IMR-90 (cell line): Measurements from ENCODE around the gene CTNNAL1. TPM values are rescaled to one million over a fixed set of nuclear protein-coding genes. Genes with fewer than 3 reads are reported as not detected.
A peak's percentile ranks its signal among the peaks of the same experiment; 100 is the strongest.

ENCODE experiments used
- ATAC-seq: fragments of 200-7000 bp; cut with Tn5 transposase; 2 replicates; pipeline ENCODE4 v1.9.1; 2020; ENCODE audit warnings: low read depth, mild to moderate bottlenecking, moderate library complexity
- BruUV-seq: library from RNA; stranded (reverse); fragments of 400-500 nt; replicated peaks from 2 replicates; lab custom pipeline; 2021; lab: Mats Ljungman, UMichigan
- CTCF ChIA-PET: fragments of 300-600 bp; formaldehyde crosslinking; extraction: SDS; loops from one replicate; lab custom pipeline; 2021; ENCODE audit warnings: antibody characterized with exemption; lab: Yijun Ruan, JAX
- POLR2A ChIA-PET: fragments of 300-600 bp; sonication (Branson Sonifier 250); formaldehyde crosslinking; loops from one replicate; lab custom pipeline; 2022; ENCODE audit warnings: antibody characterized with exemption; ENCODE audit not compliant: unreplicated experiment; lab: Charles Lee
- DNase-seq: peaks from one replicate; pipeline ENCODE4 v3.0.0; 2013
- H2AFZ ChIP-seq: replicated peaks from 2 replicates; pipeline ENCODE3; 2013; ENCODE audit warnings: low read length, mild to moderate bottlenecking; ENCODE audit not compliant: poor library complexity
- H2AK5ac ChIP-seq: 2 replicates; pipeline ENCODE4 v1.6.1; 2013; ENCODE audit warnings: low read depth, low read length, inconsistent platforms
- H2AK9ac ChIP-seq: replicated peaks from 2 replicates; pipeline ENCODE3; 2013; ENCODE audit warnings: mild to moderate bottlenecking, low read depth, low read length, moderate library complexity; ENCODE audit not compliant: poor library complexity
- H2BK120ac ChIP-seq: 2 replicates; pipeline ENCODE4 v1.6.1; 2013; ENCODE audit warnings: low read depth, low read length, inconsistent platforms
- H2BK15ac ChIP-seq: 3 replicates; pipeline ENCODE4 v1.6.1; 2013; ENCODE audit warnings: low read depth, low read length, inconsistent platforms
- H2BK20ac ChIP-seq: 2 replicates; pipeline ENCODE4 v1.6.1; 2013; ENCODE audit warnings: low read depth, mild to moderate bottlenecking, inconsistent platforms, low read length, moderate library complexity
- H2BK5ac ChIP-seq: 2 replicates; pipeline ENCODE4 v1.6.1; 2013; ENCODE audit warnings: mild to moderate bottlenecking, low read depth, low read length, inconsistent platforms; ENCODE audit not compliant: poor library complexity, severe bottlenecking
- H3K14ac ChIP-seq: replicated peaks from 2 replicates; pipeline ENCODE4 v1.6.1; 2013; ENCODE audit warnings: low read depth, low read length, inconsistent platforms
- H3K18ac ChIP-seq: 2 replicates; pipeline ENCODE4 v1.6.1; 2013; ENCODE audit warnings: low read depth, low read length, control low read depth
- H3K23ac ChIP-seq: 2 replicates; pipeline ENCODE4 v1.6.1; 2013; ENCODE audit warnings: low read depth, low read length, inconsistent platforms
- H3K27ac ChIP-seq: 2 replicates; pipeline ENCODE4 v1.5.1; 2013; ENCODE audit warnings: mild to moderate bottlenecking, control low read depth, low read length; ENCODE audit not compliant: insufficient read depth
- H3K27me3 ChIP-seq: 2 replicates; pipeline ENCODE4 v1.6.1; 2013; ENCODE audit warnings: low read length; ENCODE audit not compliant: control insufficient read depth, insufficient read depth
- H3K36me3 ChIP-seq: 2 replicates; pipeline ENCODE4 v1.6.1; 2013; ENCODE audit warnings: low read length, mixed read lengths; ENCODE audit not compliant: control insufficient read depth, insufficient read depth
- H3K4ac ChIP-seq: 2 replicates; pipeline ENCODE4 v1.6.1; 2013; ENCODE audit warnings: low read depth, low read length, inconsistent platforms
- H3K4me1 ChIP-seq: 2 replicates; pipeline ENCODE4 v1.6.1; 2013; ENCODE audit warnings: low read length, mixed read lengths; ENCODE audit not compliant: control insufficient read depth, insufficient read depth
- H3K4me2 ChIP-seq: 2 replicates; pipeline ENCODE4 v1.6.1; 2013; ENCODE audit warnings: low read depth, mild to moderate bottlenecking, control low read depth, low read length, moderate library complexity
- H3K4me3 ChIP-seq: 2 replicates; pipeline ENCODE4 v1.5.1; 2013; ENCODE audit warnings: low read depth, mild to moderate bottlenecking, control low read depth, low read length, moderate library complexity; ENCODE audit not compliant: insufficient read depth
- H3K56ac ChIP-seq: 2 replicates; pipeline ENCODE4 v1.6.1; 2013; ENCODE audit warnings: low read length, inconsistent platforms; ENCODE audit not compliant: insufficient read depth; ENCODE audit errors: extremely low read depth
- H3K79me1 ChIP-seq, 2 experiments: 2 replicates each; pipeline ENCODE4 v1.6.1; 2013; ENCODE audit warnings: low read length in 2 of 2, inconsistent platforms in 1 of 2, low read depth in 1 of 2
- H3K9ac ChIP-seq: 2 replicates; pipeline ENCODE4 v1.6.1; 2013; ENCODE audit warnings: low read depth, low read length, control low read depth
- H3K9me1 ChIP-seq: 2 replicates; pipeline ENCODE4 v1.6.1; 2013; ENCODE audit warnings: low read length, inconsistent platforms; ENCODE audit not compliant: insufficient read depth
- H3K9me3 ChIP-seq: 2 replicates; pipeline ENCODE4 v1.6.1; 2013; ENCODE audit warnings: low read length; ENCODE audit not compliant: control insufficient read depth, insufficient read depth
- H4K20me1 ChIP-seq: 2 replicates; pipeline ENCODE4 v1.6.1; 2013; ENCODE audit warnings: low read length, inconsistent platforms; ENCODE audit not compliant: insufficient read depth
- H4K5ac ChIP-seq: 2 replicates; pipeline ENCODE4 v1.6.1; 2013; ENCODE audit warnings: mild to moderate bottlenecking, low read depth, low read length, control low read depth
- H4K8ac ChIP-seq, 2 experiments: 2 replicates each; pipeline ENCODE4 v1.6.1; 2013; ENCODE audit warnings: low read depth in 2 of 2, low read length in 2 of 2, control low read depth in 1 of 2, inconsistent platforms in 1 of 2
- H4K91ac ChIP-seq: 2 replicates; pipeline ENCODE4 v1.6.1; 2013; ENCODE audit warnings: low read depth, low read length, inconsistent platforms; ENCODE audit not compliant: insufficient read depth
- CHD1 ChIP-seq: IDR thresholded peaks from 2 replicates; pipeline ENCODE4 v1.6.1; 2012; ENCODE audit warnings: low read depth, low read length, improper control_type of control experiment
- MAFK ChIP-seq: IDR thresholded peaks from 2 replicates; pipeline ENCODE4 v1.6.1; 2012; ENCODE audit warnings: low read depth, low read length, improper control_type of control experiment
- MAZ ChIP-seq: IDR thresholded peaks from 2 replicates; pipeline ENCODE4 v1.6.1; 2012; ENCODE audit warnings: low read depth, mild to moderate bottlenecking, low read length, improper control_type of control experiment, moderate library complexity, borderline replicate concordance
- MXI1 ChIP-seq: IDR thresholded peaks from 2 replicates; pipeline ENCODE4 v1.6.1; 2012; ENCODE audit warnings: low read depth, mild to moderate bottlenecking, low read length, moderate library complexity, borderline replicate concordance
- NFE2L2 ChIP-seq: fragments of 150-350 bp; IDR thresholded peaks from 2 replicates; pipeline ENCODE4 v1.6.1; 2016; ENCODE audit warnings: low read depth, mild to moderate bottlenecking, low read length
- POLR2A ChIP-seq: IDR thresholded peaks from 2 replicates; pipeline ENCODE4 v1.6.1; 2012; ENCODE audit warnings: mild to moderate bottlenecking, low read depth, low read length
- RAD21 ChIP-seq: IDR thresholded peaks from 2 replicates; pipeline ENCODE4 v1.6.1; 2012; ENCODE audit warnings: low read length, improper control_type of control experiment
- RCOR1 ChIP-seq: IDR thresholded peaks from 2 replicates; pipeline ENCODE4 v1.6.1; 2012; ENCODE audit warnings: mild to moderate bottlenecking, low read length, improper control_type of control experiment; ENCODE audit not compliant: insufficient replicate concordance
- RFX5 ChIP-seq: IDR thresholded peaks from 2 replicates; pipeline ENCODE4 v1.8.0; 2012; ENCODE audit warnings: low read depth, mild to moderate bottlenecking, low read length, moderate library complexity
- WGBS, 2 experiments: methylation state at CpG; one replicate each; pipeline versions ENCODE4 v1.1.5 to v1.1.7; 2013; ENCODE audit warnings: missing lambda C conversion rate in 2 of 2; ENCODE audit not compliant: insufficient read length in 1 of 2; ENCODE audit errors: extremely low coverage in 2 of 2; 5-methylcytosine and 5-hydroxymethylcytosine counted together
- dilution Hi-C: fragments of 300-500 bp; cut with HindIII; formaldehyde crosslinking; loops from one replicate; pipeline ENCODE4 v1.14.3; 2018; ENCODE audit warnings: low sequenced_read_pairs; ENCODE audit not compliant: unreplicated experiment
- in situ Hi-C: fragments of 300-500 bp; cut with MboI; formaldehyde crosslinking; loops from 3 replicates; pipeline ENCODE4 v1.14.3; 2019; ENCODE audit warnings: low sequenced_read_pairs, inconsistent platforms, mixed read lengths
- intact Hi-C: fragments of 100-400 bp; cut with micrococcal nuclease; formaldehyde crosslinking; loops from 2 replicates; pipeline ENCODE4 v1.10.0; 2022
- polyA plus RNA-seq, 3 experiments: library from polyadenylated mRNA; depleted of rRNA; stranded (reverse); fragments of >200 nt; gene quantifications; 2 replicates each; pipeline ENCODE4 v1.2.3, GENCODE V29; 2012; ENCODE audit warnings: low replicate concordance in 1 of 3
- total RNA-seq: library from RNA; depleted of rRNA; stranded (reverse); fragments of >200 nt; gene quantifications from 2 replicates; pipeline ENCODE4 v1.2.3, GENCODE V29; 2012
- TF ChIP-seq, protein P1 (sequence below): conservative IDR thresholded peaks from 2 replicates; pipeline ENCODE4 v1.5.1; 2012; ENCODE audit warnings: mild to moderate bottlenecking, low read depth, low read length, improper control_type of control experiment
- TF ChIP-seq, protein P2 (sequence below): fragments of 150-350 bp; IDR thresholded peaks from 2 replicates; pipeline ENCODE4 v1.6.1; 2017; ENCODE audit warnings: mild to moderate bottlenecking, antibody characterized with exemption, low read length, low read depth

CTNNAL1 gene
- total and polyA plus RNA-seq, 2 of the 4 experiments (the other 2 are of a cell fraction) = 72.3 to 131 TPM

- CTCF ChIA-PET = interaction anchor here (0.8 to 1.3 kb wide), 2 partner anchors 9 to 506 kb away, joined by 3 to 4 read pairs; no protein-coding TSS in a partner anchor
- H3K79me1 ChIP-seq = peaks cover 0 to 5% of the 10 kb centered on the region in 2 experiments; a peak in 2 of 4 replicates
- peaks cover 8% of the 10 kb centered on the region for H3K36me3 ChIP-seq
- in situ Hi-C loops (no loop called here), dilution Hi-C loops (no loop called here), intact Hi-C loops (no loop called here)
- peaks cover 9% of the 10 kb centered on the region for H3K9me1 ChIP-seq
- H3K23ac ChIP-seq = no peak overlapping the region
- H4K20me1 ChIP-seq = no peaks in the 10 kb centered on the region
- no peak overlapping the region for H4K8ac ChIP-seq
- H3K18ac ChIP-seq = no peak overlapping the region
- H4K5ac ChIP-seq = no peak overlapping the region
- no peak overlapping the region for H2BK15ac ChIP-seq
- no peak overlapping the region for H3K4ac ChIP-seq
- no peak overlapping the region for H4K91ac ChIP-seq
- H2BK20ac ChIP-seq = no peak overlapping the region
- H2AK5ac ChIP-seq = no peak overlapping the region
- no peak overlapping the region for H3K56ac ChIP-seq
- H2BK120ac ChIP-seq = no peak overlapping the region
- no peaks in the 10 kb centered on the region for H3K27me3 ChIP-seq
- no peak overlapping the region for H3K9ac ChIP-seq
- no peak overlapping the region for H2BK5ac ChIP-seq
- H3K14ac ChIP-seq = no peak overlapping the region
- H3K9me3 ChIP-seq = no peaks in the 10 kb centered on the region
- BruUV-seq = no TSS peak
- no peak overlapping the region for H3K4me2 ChIP-seq
- DNase-seq (peak; percentile 4), ATAC-seq (no peak)
- H3K4me3 ChIP-seq = no peak overlapping the region
- no peak overlapping the region for H2AK9ac ChIP-seq
- TF ChIP-seq, protein P1, sequence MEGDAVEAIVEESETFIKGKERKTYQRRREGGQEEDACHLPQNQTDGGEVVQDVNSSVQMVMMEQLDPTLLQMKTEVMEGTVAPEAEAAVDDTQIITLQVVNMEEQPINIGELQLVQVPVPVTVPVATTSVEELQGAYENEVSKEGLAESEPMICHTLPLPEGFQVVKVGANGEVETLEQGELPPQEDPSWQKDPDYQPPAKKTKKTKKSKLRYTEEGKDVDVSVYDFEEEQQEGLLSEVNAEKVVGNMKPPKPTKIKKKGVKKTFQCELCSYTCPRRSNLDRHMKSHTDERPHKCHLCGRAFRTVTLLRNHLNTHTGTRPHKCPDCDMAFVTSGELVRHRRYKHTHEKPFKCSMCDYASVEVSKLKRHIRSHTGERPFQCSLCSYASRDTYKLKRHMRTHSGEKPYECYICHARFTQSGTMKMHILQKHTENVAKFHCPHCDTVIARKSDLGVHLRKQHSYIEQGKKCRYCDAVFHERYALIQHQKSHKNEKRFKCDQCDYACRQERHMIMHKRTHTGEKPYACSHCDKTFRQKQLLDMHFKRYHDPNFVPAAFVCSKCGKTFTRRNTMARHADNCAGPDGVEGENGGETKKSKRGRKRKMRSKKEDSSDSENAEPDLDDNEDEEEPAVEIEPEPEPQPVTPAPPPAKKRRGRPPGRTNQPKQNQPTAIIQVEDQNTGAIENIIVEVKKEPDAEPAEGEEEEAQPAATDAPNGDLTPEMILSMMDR = no peak
- no peak for TF ChIP-seq RCOR1
- no peak for TF ChIP-seq NFE2L2
- no peak for TF ChIP-seq MAZ
- TF ChIP-seq CHD1 = no peak
- TF ChIP-seq POLR2A = no peak
- no peak for TF ChIP-seq RAD21
- no peak for TF ChIP-seq MXI1
- TF ChIP-seq RFX5 = no peak
- TF ChIP-seq, protein P2, sequence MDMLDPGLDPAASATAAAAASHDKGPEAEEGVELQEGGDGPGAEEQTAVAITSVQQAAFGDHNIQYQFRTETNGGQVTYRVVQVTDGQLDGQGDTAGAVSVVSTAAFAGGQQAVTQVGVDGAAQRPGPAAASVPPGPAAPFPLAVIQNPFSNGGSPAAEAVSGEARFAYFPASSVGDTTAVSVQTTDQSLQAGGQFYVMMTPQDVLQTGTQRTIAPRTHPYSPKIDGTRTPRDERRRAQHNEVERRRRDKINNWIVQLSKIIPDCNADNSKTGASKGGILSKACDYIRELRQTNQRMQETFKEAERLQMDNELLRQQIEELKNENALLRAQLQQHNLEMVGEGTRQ = no peak
- TF ChIP-seq MAFK = no peak
- H3K27ac ChIP-seq = no peak overlapping the region
- no peaks in the 10 kb centered on the region for H3K4me1 ChIP-seq
- POLR2A ChIA-PET = no interaction called here
- H2AFZ ChIP-seq = no peak overlapping the region
- WGBS, 2 experiments = 100% methylated on average over 2 of the region's 4 CpGs; no CpG with 5 or more reads in 1 of the 2 experiments
Measured at GRCh38 chr9:108963459-108964143, 49.7 kb downstream of the CTNNAL1 start.
